Endothelial cell of umbilical vein (primary cell): ENCODE results near the gene SKP1.

Experiments used
- CTCF ChIP-seq, 2 donors: IDR thresholded peaks; 1 replicate in 1 of 2; 2 replicates in 1 of 2; pipeline ENCODE4 v1.5.1; 2011; ENCODE audit warnings: low read length in 2 of 2, mild to moderate bottlenecking in 2 of 2, moderate library complexity in 2 of 2, control low read depth in 1 of 2, inconsistent platforms in 1 of 2, low read depth in 1 of 2; ENCODE audit not compliant: insufficient read depth in 1 of 2; ENCODE audit errors: extremely low read depth in 1 of 2
- EZH2 ChIP-seq: IDR thresholded peaks from 2 replicates; pipeline ENCODE4 v1.6.1; 2012; ENCODE audit warnings: borderline replicate concordance, low read depth, mild to moderate bottlenecking, moderate library complexity, low read length, inconsistent platforms; ENCODE audit not compliant: severe bottlenecking
- MYC ChIP-seq: IDR thresholded peaks from one replicate; pipeline ENCODE4 v1.6.1; 2011; ENCODE audit warnings: mild to moderate bottlenecking, low read depth, low read length
- POLR2A ChIP-seq: IDR thresholded peaks from 2 replicates; pipeline ENCODE4 v1.6.1; 2012; ENCODE audit warnings: low read depth, mild to moderate bottlenecking, control low read depth, low read length

GRCh38 chr5:134107779-134108178 lies 69.0 kb downstream of the SKP1 start:
- TF ChIP-seq CTCF (IDR thresholded peaks at IDR 0.05; ENCODE audit: extremely low read depth in 1 of 2, insufficient read depth in 1 of 2, low read depth in 1 of 2, low read length in 2 of 2) (no peak), POLR2A (no peak), EZH2 (no peak), MYC (no peak)
